Breast epithelium (tissue), 4 donors: ENCODE results near the gene ZNFX1. TPM values are rescaled to one million over a fixed set of nuclear protein-coding genes. Genes with fewer than 3 reads are reported as not detected.

Experiments used
- DNase-seq, 2 donors: peaks; one replicate each; pipeline ENCODE4 v3.0.0-alpha.2; 2019; ENCODE audit warnings: low spot score in 2 of 2
- H3K27ac ChIP-seq, 2 donors: fragments of 200-600 bp; sonication (generic) in 1 of 2; one replicate each; pipeline ENCODE4 v1.5.1; 2016 to 2019; ENCODE audit warnings: mild to moderate bottlenecking in 1 of 2
- H3K27me3 ChIP-seq, 2 donors: fragments of 200-600 bp; sonication (generic) in 1 of 2; one replicate each; pipeline versions ENCODE4 v1.5.1 to v1.6.0; 2017 to 2019; ENCODE audit warnings: control low read depth in 1 of 2, mild to moderate bottlenecking in 1 of 2
- H3K36me3 ChIP-seq: fragments of 200-600 bp; one replicate; pipeline ENCODE4 v1.5.1; 2019
- H3K4me1 ChIP-seq, 2 donors: fragments of 200-600 bp; sonication (generic); one replicate each; pipeline ENCODE4 v1.5.1; 2016 to 2019; ENCODE audit warnings: control low read depth in 1 of 2
- H3K4me3 ChIP-seq, 3 donors: fragments of 200-600 bp; sonication (generic); 1 replicate in 2 of 3; 2 replicates in 1 of 3; pipeline ENCODE4 v1.5.1; 2016 to 2019; ENCODE audit warnings: mild to moderate bottlenecking in 3 of 3, moderate library complexity in 2 of 3
- H3K9me3 ChIP-seq, 2 donors: fragments of 200-600 bp; sonication (generic) in 1 of 2; one replicate each; pipeline ENCODE4 v1.5.1; 2016 to 2019; ENCODE audit warnings: control low read depth in 1 of 2
- CTCF ChIP-seq, 3 donors: fragments of 450-650 bp; IDR thresholded peaks; one replicate each; pipeline ENCODE4 v1.5.1; 2016 to 2017; ENCODE audit warnings: antibody characterized with exemption in 3 of 3, mild to moderate bottlenecking in 3 of 3, moderate library complexity in 3 of 3
- POLR2A ChIP-seq: fragments of 450-650 bp; IDR thresholded peaks from one replicate; pipeline ENCODE4 v1.6.1; 2016; ENCODE audit warnings: antibody characterized with exemption, mild to moderate bottlenecking, moderate library complexity
- POLR2AphosphoS5 ChIP-seq, 3 donors: sonication (generic); formaldehyde crosslinking; IDR thresholded peaks; one replicate each; pipeline ENCODE4 v1.6.1; 2017; ENCODE audit warnings: antibody characterized with exemption in 3 of 3
- intact Hi-C: fragments of 100-400 bp; cut with DNase I; formaldehyde crosslinking; loops from one replicate; pipeline ENCODE4 v1.15.1; 2023; ENCODE audit warnings: low total_unique reads
- total RNA-seq, 3 donors: library from RNA; depleted of rRNA; stranded (reverse); fragments of >200 nt; gene quantifications; one replicate each; pipeline ENCODE4 v1.1.0, GENCODE V29; 2016

The ZNFX1 gene
- total RNA-seq, 3 donors from 2014 or later: 36.3 to 42.1 (median 36.7) TPM

GRCh38 chr20:49247792-49248191 is 30.1 kb downstream of the ZNFX1 start:
- Histone ChIP-seq H3K27me3 (no peaks in the 10 kb centered on the region), H3K36me3 (peaks cover 15% of the 10 kb centered on the region), H3K4me3 (no peak overlapping the region), H3K27ac (no peak overlapping the region), H3K9me3 (no peaks in the 10 kb centered on the region), H3K4me1 (no peaks in the 10 kb centered on the region)
- TF ChIP-seq CTCF (IDR thresholded peaks at IDR 0.05) (no peak), POLR2AphosphoS5 (IDR thresholded peaks at IDR 0.05) (no peak), POLR2A (no peak)
- intact Hi-C loops: no loop called here
- no peak for DNase-seq

GRCh38 chr20:49247169-49247723 is 30.6 kb downstream of the ZNFX1 start:
- intact Hi-C loops: no loop called here
- no peak for DNase-seq
- H3K9me3 ChIP-seq: no peaks in the 10 kb centered on the region

GRCh38 chr20:49245921-49246740 is 31.7 kb downstream of the ZNFX1 start:
- H3K27ac ChIP-seq: peak overlapping the region in 1 of 2 donors; percentile 19
- intact Hi-C loops: no loop called here
- no peak overlapping the region for H3K4me3 ChIP-seq
- H3K36me3 ChIP-seq: peaks cover 15% of the 10 kb centered on the region
- H3K27me3 ChIP-seq: no peaks in the 10 kb centered on the region
- H3K4me1 ChIP-seq: no peaks in the 10 kb centered on the region
- TF ChIP-seq POLR2AphosphoS5 (IDR thresholded peaks at IDR 0.05) (no peak), CTCF (IDR thresholded peaks at IDR 0.05) (peak; percentile 29 to 64 (median 52)), POLR2A (no peak)
- DNase-seq: no peak
- H3K9me3 ChIP-seq: no peaks in the 10 kb centered on the region

More at GRCh38 chr20:49247169-49247723, 30.6 kb downstream of the ZNFX1 start:
- H3K36me3 ChIP-seq: peaks cover 15% of the 10 kb centered on the region
- H3K4me3 ChIP-seq: no peak overlapping the region
- H3K27me3 ChIP-seq: no peaks in the 10 kb centered on the region
- no peak overlapping the region for H3K27ac ChIP-seq
- H3K4me1 ChIP-seq: no peaks in the 10 kb centered on the region
- TF ChIP-seq POLR2AphosphoS5 (IDR thresholded peaks at IDR 0.05): no peak
- TF ChIP-seq CTCF (IDR thresholded peaks at IDR 0.05): no peak
- no peak for TF ChIP-seq POLR2A

- DNase-seq: no peak
- Histone ChIP-seq H3K4me1 (no peaks in the 10 kb centered on the region), H3K36me3 (peaks cover 45% of the 10 kb centered on the region), H3K27ac (no peak overlapping the region), H3K27me3 (no peaks in the 10 kb centered on the region), H3K4me3 (no peak overlapping the region), H3K9me3 (no peaks in the 10 kb centered on the region)
- TF ChIP-seq POLR2A (no peak), POLR2AphosphoS5 (IDR thresholded peaks at IDR 0.05) (no peak), CTCF (IDR thresholded peaks at IDR 0.05) (no peak)
- intact Hi-C loops: loop anchor here (10.0 kb wide), 1 partner anchor 1993 kb away; no protein-coding TSS in a partner anchor
Observed at GRCh38 chr20:49237531-49237930, 40.3 kb downstream of the ZNFX1 start.

- Histone ChIP-seq H3K27me3 (no peaks in the 10 kb centered on the region), H3K9me3 (no peaks in the 10 kb centered on the region), H3K4me1 (no peaks in the 10 kb centered on the region), H3K27ac (no peak overlapping the region), H3K4me3 (no peak overlapping the region), H3K36me3 (peaks cover 45% of the 10 kb centered on the region)
- DNase-seq: no peak
- intact Hi-C loops: loop anchor here (10.0 kb wide), 1 partner anchor 1992 kb away; no protein-coding TSS in a partner anchor
- TF ChIP-seq POLR2AphosphoS5 (IDR thresholded peaks at IDR 0.05): no peak
- no peak for TF ChIP-seq CTCF (IDR thresholded peaks at IDR 0.05)
- TF ChIP-seq POLR2A: no peak
Observed at GRCh38 chr20:49236301-49236700, 41.6 kb downstream of the ZNFX1 start.
